Panc1 (cell line): Measurements from ENCODE around the gene PARP15. TPM values are rescaled to one million over a fixed set of nuclear protein-coding genes. Genes with fewer than 3 reads are reported as not detected.

Experiments used
- ATAC-seq: fragments of 200-7000 bp; cut with Tn5 transposase; 2 replicates; pipeline ENCODE4 v1.9.1; 2020; ENCODE audit warnings: mild to moderate bottlenecking, moderate library complexity
- BruUV-seq: library from RNA; stranded (reverse); fragments of 400-500 nt; replicated peaks from 2 replicates; lab custom pipeline; 2021; lab: Mats Ljungman, UMichigan
- CTCF ChIA-PET: fragments of 300-600 bp; sonication (Branson Sonifier 250); formaldehyde crosslinking; loops from one replicate; lab custom pipeline; 2022; ENCODE audit warnings: antibody characterized with exemption; lab: Charles Lee
- POLR2A ChIA-PET: fragments of 300-600 bp; sonication (Branson Sonifier 250); formaldehyde crosslinking; loops from one replicate; lab custom pipeline; 2022; ENCODE audit warnings: antibody characterized with exemption; lab: Charles Lee
- DNase-seq: peaks from one replicate; pipeline ENCODE4 v3.0.0-alpha.2; 2010; ENCODE audit warnings: low read depth, low spot score
- H3K27ac ChIP-seq: 2 replicates; pipeline ENCODE4 v1.5.1; 2011; ENCODE audit warnings: mild to moderate bottlenecking, low read length, inconsistent platforms
- H3K27me3 ChIP-seq: fragments of 200-500 bp; sonication (Bioruptor generic); 2 replicates; pipeline ENCODE4 v1.6.0; 2014; ENCODE audit warnings: low read length, inconsistent platforms; ENCODE audit not compliant: control insufficient read depth, insufficient read depth
- H3K36me3 ChIP-seq: fragments of 200-500 bp; sonication (Bioruptor generic); 2 replicates; pipeline ENCODE4 v1.5.1; 2014; ENCODE audit warnings: inconsistent platforms, mild to moderate bottlenecking, low read length, moderate library complexity; ENCODE audit not compliant: control insufficient read depth, insufficient read depth
- H3K4me1 ChIP-seq: 2 replicates; pipeline ENCODE4 v1.5.1; 2011; ENCODE audit warnings: inconsistent platforms, mild to moderate bottlenecking, low read length, moderate library complexity; ENCODE audit not compliant: control insufficient read depth, insufficient read depth
- H3K4me3 ChIP-seq, 2 experiments: 2 replicates each; pipeline ENCODE4 v1.5.1; 2011 to 2012; ENCODE audit warnings: low read depth in 2 of 2, low read length in 2 of 2, mild to moderate bottlenecking in 2 of 2, inconsistent platforms in 1 of 2, moderate library complexity in 1 of 2
- H3K9me3 ChIP-seq: fragments of 200-500 bp; sonication (Bioruptor generic); 2 replicates; pipeline ENCODE4 v1.5.1; 2014; ENCODE audit warnings: low read depth, mild to moderate bottlenecking, inconsistent platforms, low read length, moderate library complexity; ENCODE audit not compliant: control insufficient read depth, insufficient read depth
- CTCF ChIP-seq: fragments of 450-650 bp; IDR thresholded peaks from 2 replicates; pipeline ENCODE4 v1.5.1; 2017; ENCODE audit warnings: mild to moderate bottlenecking
- POLR2AphosphoS5 ChIP-seq: IDR thresholded peaks from 2 replicates; pipeline ENCODE4 v1.6.1; 2012; ENCODE audit warnings: mild to moderate bottlenecking, low read depth, low read length, moderate library complexity
- REST ChIP-seq, 2 experiments: IDR thresholded peaks; 2 replicates each; pipeline ENCODE4 v1.6.1; 2011 to 2012; ENCODE audit warnings: low read depth in 2 of 2, control low read depth in 1 of 2, low read length in 1 of 2, mild to moderate bottlenecking in 1 of 2, moderate library complexity in 1 of 2; ENCODE audit not compliant: insufficient read depth in 1 of 2
- SIN3A ChIP-seq: IDR thresholded peaks from 2 replicates; pipeline ENCODE4 v1.6.1; 2012; ENCODE audit warnings: low read depth, mild to moderate bottlenecking, low read length, moderate library complexity, borderline replicate concordance; ENCODE audit not compliant: insufficient read depth
- TCF7L2 ChIP-seq: IDR thresholded peaks from 2 replicates; pipeline ENCODE4 v1.6.1; 2011; ENCODE audit warnings: mild to moderate bottlenecking, low read depth, low read length, inconsistent platforms
- in situ Hi-C: cut with HindIII; loops from 2 replicates; pipeline ENCODE4 v1.10.0; 2016; ENCODE audit warnings: low sequenced_read_pairs, low pct_unique_long_range_greater_than_20kb
- intact Hi-C: fragments of 100-400 bp; cut with micrococcal nuclease; formaldehyde crosslinking; loops from one replicate; pipeline ENCODE4 v1.10.0; 2022; ENCODE audit not compliant: unreplicated experiment
- total RNA-seq: library from RNA; stranded (reverse); gene quantifications from one replicate; pipeline ENCODE4 v1.2.1, GENCODE V29; 2021; ENCODE audit not compliant: unreplicated experiment

Gene PARP15
- total RNA-seq, 1 experiment from 2014 or later, result 0.21 TPM

GRCh38 chr3:122594025-122594424 lies 16.6 kb downstream of the PARP15 start:
- Histone ChIP-seq H3K4me1 (no peaks in the 10 kb centered on the region), H3K9me3 (no peaks in the 10 kb centered on the region), H3K36me3 (no peaks in the 10 kb centered on the region), H3K27me3 (0 out of 2 replicates have a peak, but pooled peaks cover 3% of the 10 kb centered on the region), H3K27ac (no peak overlapping the region), H3K4me3 (no peak overlapping the region)
- DNase-seq, result no peak
- intact Hi-C loops, result no loop called here
- ChIA-PET POLR2A (no interaction called here), CTCF (no interaction called here)
- in situ Hi-C loops, result no loop called here
- ATAC-seq, result no peak
- no TSS peak for BruUV-seq
- TF ChIP-seq CTCF (no peak), SIN3A (no peak), REST (IDR thresholded peaks at IDR 0.05; ENCODE audit: insufficient read depth in 1 of 2, low read depth in 2 of 2, low read length in 1 of 2) (no peak), TCF7L2 (no peak), POLR2AphosphoS5 (no peak)

GRCh38 chr3:122598151-122598550 lies 20.7 kb downstream of the PARP15 start:
- BruUV-seq, result no TSS peak
- no peaks in the 10 kb centered on the region for H3K4me1 ChIP-seq
- no peaks in the 10 kb centered on the region for H3K9me3 ChIP-seq
- intact Hi-C loops (no loop called here), in situ Hi-C loops (no loop called here)
- no peak for ATAC-seq
- H3K27ac ChIP-seq, result no peak overlapping the region
- H3K4me3 ChIP-seq, result no peak overlapping the region
- ChIA-PET CTCF (no interaction called here), POLR2A (no interaction called here)
- no peaks in the 10 kb centered on the region for H3K36me3 ChIP-seq
- H3K27me3 ChIP-seq, result peaks cover 3% of the 10 kb centered on the region; the same call in 1 of the 2 replicates
- no peak for DNase-seq
- TF ChIP-seq REST (IDR thresholded peaks at IDR 0.05; ENCODE audit: insufficient read depth in 1 of 2, low read depth in 2 of 2, low read length in 1 of 2) (no peak), POLR2AphosphoS5 (no peak), CTCF (no peak), TCF7L2 (no peak), SIN3A (no peak)
